Measurements from ENCODE around the gene SLC35C1. TPM values are rescaled to one million over a fixed set of nuclear protein-coding genes. Genes with fewer than 3 reads are reported as not detected.

The SLC35C1 gene
- total RNA-seq, 4 donors from 2014 or later: 20.5 to 33.5 (median 27.2) TPM

DNA sequence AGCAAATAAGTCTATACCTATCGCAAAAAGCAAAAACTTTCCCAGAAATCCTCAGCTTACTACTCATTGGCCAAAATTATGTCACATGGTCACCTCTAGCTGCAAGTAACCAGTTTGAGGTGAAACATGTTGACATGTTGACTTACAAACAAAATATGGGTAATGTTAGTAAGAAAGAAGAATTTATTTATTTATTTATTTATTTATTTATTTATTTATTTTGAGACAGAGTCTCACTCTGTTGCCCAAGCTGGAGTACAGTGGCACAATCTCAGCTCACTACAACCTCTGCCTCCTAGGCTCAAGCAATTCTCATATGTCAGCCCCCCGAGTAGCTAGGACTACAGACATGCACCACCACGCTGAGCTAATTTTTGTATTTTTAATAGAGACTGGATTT, 5.4 kb upstream of the SLC35C1 start:
- no peaks in the 10 kb centered on the region for H3K36me3 ChIP-seq
- H3K4me3 ChIP-seq: no peak overlapping the region
- H3K9me3 ChIP-seq: no peaks in the 10 kb centered on the region
- no peak for TF ChIP-seq POLR2A (IDR thresholded peaks at IDR 0.05)
- TF ChIP-seq, protein P1, sequence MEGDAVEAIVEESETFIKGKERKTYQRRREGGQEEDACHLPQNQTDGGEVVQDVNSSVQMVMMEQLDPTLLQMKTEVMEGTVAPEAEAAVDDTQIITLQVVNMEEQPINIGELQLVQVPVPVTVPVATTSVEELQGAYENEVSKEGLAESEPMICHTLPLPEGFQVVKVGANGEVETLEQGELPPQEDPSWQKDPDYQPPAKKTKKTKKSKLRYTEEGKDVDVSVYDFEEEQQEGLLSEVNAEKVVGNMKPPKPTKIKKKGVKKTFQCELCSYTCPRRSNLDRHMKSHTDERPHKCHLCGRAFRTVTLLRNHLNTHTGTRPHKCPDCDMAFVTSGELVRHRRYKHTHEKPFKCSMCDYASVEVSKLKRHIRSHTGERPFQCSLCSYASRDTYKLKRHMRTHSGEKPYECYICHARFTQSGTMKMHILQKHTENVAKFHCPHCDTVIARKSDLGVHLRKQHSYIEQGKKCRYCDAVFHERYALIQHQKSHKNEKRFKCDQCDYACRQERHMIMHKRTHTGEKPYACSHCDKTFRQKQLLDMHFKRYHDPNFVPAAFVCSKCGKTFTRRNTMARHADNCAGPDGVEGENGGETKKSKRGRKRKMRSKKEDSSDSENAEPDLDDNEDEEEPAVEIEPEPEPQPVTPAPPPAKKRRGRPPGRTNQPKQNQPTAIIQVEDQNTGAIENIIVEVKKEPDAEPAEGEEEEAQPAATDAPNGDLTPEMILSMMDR (IDR thresholded peaks at IDR 0.05): no peak
- TF ChIP-seq EP300 (IDR thresholded peaks at IDR 0.05): no peak
- no peaks in the 10 kb centered on the region for H3K27me3 ChIP-seq
- 97 to 98% methylated on average over 3 of the region's 3 CpGs for WGBS, 2 donors
- H3K4me1 ChIP-seq: peaks cover 0 to 7% (median 0%) of the 10 kb centered on the region in 4 donors
- no peak for DNase-seq (ENCODE audit: low spot score in 2 of 2)
- H3K27ac ChIP-seq: no peak overlapping the region

- Histone ChIP-seq H3K27ac (no peak overlapping the region), H3K4me1 (peaks cover 0 to 7% (median 0%) of the 10 kb centered on the region in 4 donors), H3K36me3 (no peaks in the 10 kb centered on the region), H3K4me3 (no peak overlapping the region), H3K9me3 (no peaks in the 10 kb centered on the region), H3K27me3 (no peaks in the 10 kb centered on the region)
- DNase-seq (ENCODE audit: low spot score in 2 of 2): no peak
- WGBS, 2 donors: 86 to 89% methylated on average over 2 of the region's 2 CpGs
- TF ChIP-seq, protein P1 (IDR thresholded peaks at IDR 0.05): no peak
- TF ChIP-seq POLR2A (IDR thresholded peaks at IDR 0.05) (no peak), EP300 (IDR thresholded peaks at IDR 0.05) (no peak)
These were observed 4.7 kb upstream of the SLC35C1 start for GRCh38 chr11:45800261-45800660.

- H3K9me3 ChIP-seq: no peaks in the 10 kb centered on the region
- peaks cover 0 to 22% (median 14%) of the 10 kb centered on the region in 4 donors for H3K4me1 ChIP-seq
- no peaks in the 10 kb centered on the region for H3K36me3 ChIP-seq
- no peak for DNase-seq (ENCODE audit: low spot score in 2 of 2)
- H3K27me3 ChIP-seq: no peaks in the 10 kb centered on the region
- H3K27ac ChIP-seq: peak overlapping the region in 2 of 4 donors; percentile 16 to 66
- no peak overlapping the region for H3K4me3 ChIP-seq
- WGBS, 2 donors: 65 to 79% methylated on average over 2 of the region's 2 CpGs
- no peak for TF ChIP-seq EP300 (IDR thresholded peaks at IDR 0.05)
- TF ChIP-seq POLR2A (IDR thresholded peaks at IDR 0.05): no peak
- TF ChIP-seq, protein P1 (IDR thresholded peaks at IDR 0.05): no peak
These were observed 3.1 kb upstream of the SLC35C1 start for GRCh38 chr11:45801723-45802315.

- H3K4me1 ChIP-seq: peaks cover 0 to 31% (median 23%) of the 10 kb centered on the region in 4 donors
- WGBS, 2 donors: 89 to 92% methylated on average over 10 of the region's 10 CpGs
- TF ChIP-seq POLR2A (IDR thresholded peaks at IDR 0.05) (no peak), EP300 (IDR thresholded peaks at IDR 0.05) (no peak)
- TF ChIP-seq, protein P1 (IDR thresholded peaks at IDR 0.05): no peak
- no peak for DNase-seq (ENCODE audit: low spot score in 2 of 2)
- H3K27me3 ChIP-seq: no peaks in the 10 kb centered on the region
- H3K36me3 ChIP-seq: no peaks in the 10 kb centered on the region
- H3K27ac ChIP-seq: peak overlapping the region in 2 of 4 donors; percentile 16 to 66
- H3K9me3 ChIP-seq: no peaks in the 10 kb centered on the region
- no peak overlapping the region for H3K4me3 ChIP-seq
These were observed 2.2 kb upstream of the SLC35C1 start for GRCh38 chr11:45802531-45803317.
